SW 1271 (cell line): ENCODE results near the gene PCBP3.
A peak's percentile ranks its signal among the peaks of the same experiment; 100 is the strongest.

ENCODE experiments used
- DNase-seq, 2 experiments: peaks; one replicate each; lab custom pipeline; 2025; lab: John Stamatoyannopoulos, UW

Gene PCBP3

DNA sequence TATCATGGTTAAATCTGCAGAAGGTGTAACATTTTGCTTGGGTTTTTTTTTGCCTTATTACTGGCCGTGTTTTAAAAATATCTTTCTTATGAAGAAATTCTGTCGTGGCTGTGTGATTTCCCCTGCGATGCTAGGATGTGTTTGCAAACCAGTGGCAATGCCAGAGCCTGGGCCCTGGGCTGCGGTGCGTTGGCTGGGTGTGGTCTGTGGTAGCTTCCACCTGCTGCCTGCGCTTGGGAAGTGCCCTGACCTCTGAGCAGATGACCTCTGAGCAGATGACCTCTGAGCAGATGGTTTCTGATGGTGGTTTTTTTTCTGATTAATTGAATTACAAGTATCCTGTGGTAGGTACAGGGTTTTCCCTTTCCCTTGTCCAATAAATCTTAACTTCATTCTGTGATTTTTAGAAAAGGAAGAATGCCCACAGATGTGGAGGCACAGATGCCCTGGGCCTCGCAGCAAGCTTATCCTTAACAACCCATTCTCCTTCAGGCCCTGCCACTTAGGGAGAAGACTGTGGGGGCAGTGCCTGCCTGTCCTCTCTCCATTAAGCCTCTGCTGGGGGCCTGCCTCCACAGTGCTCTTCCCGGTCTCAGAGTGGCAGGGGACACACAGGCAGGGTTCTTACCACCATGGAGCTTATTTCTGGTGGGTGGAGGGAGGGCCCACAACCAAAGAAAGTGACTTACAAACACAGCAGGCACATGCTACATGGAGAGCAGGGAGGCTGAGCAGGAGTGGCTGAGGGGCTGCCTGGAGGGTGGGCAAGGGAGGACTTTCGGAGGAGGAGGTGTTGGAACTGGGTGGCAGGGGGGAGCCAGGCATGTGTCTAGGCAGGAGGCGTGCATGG, 81.7 kb downstream of the PCBP3 start:
- no peak for DNase-seq

DNA sequence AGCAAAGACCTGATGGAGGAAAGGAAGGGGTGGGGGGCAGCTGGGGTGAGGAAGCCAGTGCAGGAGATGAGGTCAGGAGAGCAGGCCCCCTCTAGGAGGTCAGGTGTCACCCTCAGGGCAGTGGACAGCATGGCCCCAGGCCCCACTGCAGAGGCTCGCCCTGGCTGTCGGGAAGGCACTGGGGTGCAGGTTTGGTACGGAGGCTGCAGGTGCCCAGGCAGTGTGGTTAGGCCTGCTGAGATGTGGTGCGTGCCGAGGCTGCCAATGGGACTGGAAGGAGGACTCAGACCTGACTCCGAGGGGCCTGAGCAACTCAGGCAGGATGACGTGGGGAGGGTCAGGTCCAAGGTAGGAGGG, 82.3 kb downstream of the PCBP3 start:
- DNase-seq: no peak

GRCh38 chr21:45726438-45726837, 82.9 kb downstream of the PCBP3 start:
- DNase-seq: no peak

DNA sequence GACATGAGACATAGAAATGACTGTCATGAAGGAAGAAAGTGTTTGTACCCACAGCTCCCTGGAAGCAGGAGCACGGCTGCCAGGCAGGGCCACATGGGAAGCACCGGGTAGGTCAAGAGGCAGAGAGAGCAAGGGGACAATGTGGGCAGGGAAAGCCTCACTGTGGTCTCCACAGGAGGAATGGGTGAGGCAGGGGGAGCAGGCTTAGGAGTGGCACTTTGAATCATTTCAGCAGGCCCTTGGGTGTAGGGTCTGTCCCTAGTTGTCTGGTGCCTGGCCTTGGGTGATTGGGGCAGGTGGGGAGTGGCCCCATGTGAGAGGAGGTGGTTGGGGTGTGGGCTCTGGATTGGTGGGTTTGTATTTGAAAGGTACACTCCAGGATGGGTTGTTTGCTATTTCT, 83.9 kb downstream of the PCBP3 start:
- DNase-seq: no peak

GRCh38 chr21:45735259-45736000, 91.9 kb downstream of the PCBP3 start:
- DNase-seq: no peak

DNA sequence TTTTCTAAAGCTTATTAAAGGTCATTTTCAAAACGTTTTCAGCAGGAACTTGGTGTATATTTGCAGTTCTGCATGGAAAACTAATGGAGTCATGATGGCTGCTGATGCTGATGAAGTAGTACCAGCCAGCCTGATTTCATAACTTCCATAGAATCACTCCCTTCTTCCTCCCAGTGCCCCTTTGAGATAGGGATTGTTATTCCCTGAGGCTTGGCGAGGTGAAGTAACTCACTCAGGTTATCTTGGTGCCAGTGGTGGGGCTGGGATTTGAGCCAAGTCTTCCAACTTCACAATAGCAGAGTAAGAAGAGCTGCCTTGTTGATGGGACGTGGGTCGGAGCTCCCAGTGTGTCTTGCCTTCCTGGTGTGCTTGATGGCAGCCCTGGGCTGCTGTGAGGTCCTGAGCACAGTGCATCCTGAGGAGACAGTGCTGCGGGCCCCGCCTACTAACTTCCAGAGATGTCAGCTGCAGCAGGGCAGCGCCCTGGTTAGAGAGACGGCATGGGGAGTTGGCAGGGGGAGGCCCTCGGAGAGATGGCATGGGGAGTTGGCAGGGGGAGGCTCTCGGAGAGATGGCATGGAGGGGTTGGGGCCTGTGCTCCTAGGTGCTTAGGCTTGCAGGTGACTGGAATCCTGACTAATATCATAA, 92.6 kb downstream of the PCBP3 start:
- DNase-seq: no peak

DNA sequence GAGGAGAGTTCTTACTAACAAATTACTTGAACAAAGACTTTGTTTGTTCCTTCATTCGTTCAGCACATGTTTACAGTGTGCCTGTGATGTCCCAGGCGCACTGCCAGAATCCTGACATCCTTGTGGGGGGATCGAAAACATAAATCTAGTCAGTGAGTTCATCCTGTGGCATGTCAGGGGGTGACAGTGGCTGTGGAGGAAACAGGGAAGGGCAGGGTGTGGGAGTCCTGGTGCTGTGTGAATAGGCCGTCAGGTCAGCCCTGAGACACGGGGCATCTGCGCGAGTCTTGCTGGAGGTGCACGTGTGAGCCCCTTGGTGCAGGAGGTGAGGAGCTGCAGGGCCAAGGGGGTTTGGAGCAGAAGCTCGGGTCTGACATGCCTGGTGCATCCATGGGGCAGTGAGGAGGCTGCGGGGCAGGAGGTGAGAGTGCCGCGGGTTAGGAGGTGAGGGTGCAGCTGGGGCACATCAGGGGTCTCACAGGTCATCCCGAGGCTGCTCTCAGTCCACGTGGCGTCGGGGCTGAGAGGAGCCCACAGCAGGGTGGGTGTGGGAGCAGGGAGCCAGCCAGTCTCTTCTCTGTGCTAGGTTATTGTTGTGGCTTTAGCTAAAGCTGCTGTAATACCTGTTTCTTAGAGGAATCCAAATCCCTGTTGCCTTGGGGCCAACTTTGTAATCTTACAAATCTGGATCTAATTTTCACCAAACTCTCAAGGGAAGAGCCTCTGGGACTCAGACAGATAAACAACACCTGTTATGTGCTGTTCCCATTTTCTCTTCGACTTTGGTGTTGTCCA, 93.4 kb downstream of the PCBP3 start:
- no peak for DNase-seq

DNA sequence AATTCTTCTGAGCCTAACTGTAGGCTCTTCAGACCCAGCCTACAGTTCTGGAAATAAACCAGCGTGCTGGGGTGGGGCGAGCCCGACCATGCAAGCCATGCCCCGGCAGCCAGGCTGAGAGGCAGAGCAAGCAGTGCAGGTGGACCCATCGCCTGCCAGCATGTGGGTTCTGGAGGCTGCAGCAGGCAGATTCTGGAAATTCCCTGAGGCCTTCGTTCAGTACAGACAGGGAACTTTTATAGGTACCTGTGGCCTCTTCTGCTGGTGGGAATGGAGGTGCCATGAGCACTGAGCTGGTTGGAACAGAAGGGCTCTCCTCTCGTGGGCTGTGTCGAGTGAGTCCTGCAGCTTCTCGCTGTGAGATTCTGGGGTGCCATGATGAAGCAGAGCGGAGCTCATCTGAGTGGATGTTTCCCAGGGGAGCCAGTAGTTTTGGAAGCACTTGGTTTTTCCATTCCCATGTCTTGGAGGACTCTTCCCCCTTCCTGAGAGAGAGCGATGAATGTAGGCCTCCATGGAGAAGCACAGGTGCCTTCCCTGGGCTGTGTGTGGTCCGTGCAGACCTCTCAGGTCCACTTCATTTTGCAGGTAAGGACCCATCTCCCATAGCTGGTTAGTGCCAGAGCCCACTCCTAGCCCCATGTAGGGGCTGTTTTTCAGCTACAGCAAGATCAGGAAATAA, 94.1 kb downstream of the PCBP3 start:
- DNase-seq: no peak

DNA sequence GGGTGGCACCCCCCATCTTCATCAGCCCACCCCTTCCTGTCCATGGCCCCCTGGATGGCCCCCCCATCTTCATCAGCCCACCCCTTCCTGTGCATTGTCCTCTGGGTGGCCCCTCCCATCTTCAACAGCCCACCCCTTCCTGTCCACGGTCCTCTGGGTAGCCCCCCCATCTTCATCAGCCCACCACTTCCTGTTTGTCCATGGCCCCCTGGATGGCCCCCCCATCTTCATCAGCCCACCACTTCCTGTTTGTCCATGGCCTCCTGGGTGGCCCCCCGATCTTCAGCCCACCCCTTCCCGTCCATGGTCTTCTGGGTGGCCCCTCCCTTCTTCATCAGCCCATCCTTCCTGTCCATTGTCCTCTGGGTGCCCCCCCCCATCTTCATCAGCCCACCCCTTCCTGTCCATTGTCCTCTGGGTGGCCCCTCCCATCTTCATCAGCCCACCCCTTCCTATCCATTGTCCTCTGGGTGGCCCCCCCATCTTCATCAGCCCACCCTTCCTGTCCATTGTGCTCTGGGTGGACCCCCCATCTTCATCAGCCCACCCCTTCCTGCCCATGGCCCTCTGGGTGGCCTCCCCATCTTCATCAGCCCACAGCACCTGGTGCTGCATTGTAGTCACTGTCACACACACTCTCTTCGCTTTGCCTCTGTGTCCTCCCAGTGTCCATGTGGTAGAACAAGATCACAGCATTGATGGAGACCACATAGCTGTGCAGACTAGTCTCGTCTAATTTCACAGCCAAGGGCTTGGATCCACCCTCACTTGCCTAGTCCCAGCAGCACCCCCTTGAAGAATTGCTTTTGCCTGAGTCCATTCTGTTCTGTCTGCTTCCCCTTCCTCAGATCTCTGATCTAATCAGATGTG, 95.9 kb downstream of the PCBP3 start:
- DNase-seq: no peak

GRCh38 chr21:45740088-45740440, 96.5 kb downstream of the PCBP3 start:
- no peak for DNase-seq

DNA sequence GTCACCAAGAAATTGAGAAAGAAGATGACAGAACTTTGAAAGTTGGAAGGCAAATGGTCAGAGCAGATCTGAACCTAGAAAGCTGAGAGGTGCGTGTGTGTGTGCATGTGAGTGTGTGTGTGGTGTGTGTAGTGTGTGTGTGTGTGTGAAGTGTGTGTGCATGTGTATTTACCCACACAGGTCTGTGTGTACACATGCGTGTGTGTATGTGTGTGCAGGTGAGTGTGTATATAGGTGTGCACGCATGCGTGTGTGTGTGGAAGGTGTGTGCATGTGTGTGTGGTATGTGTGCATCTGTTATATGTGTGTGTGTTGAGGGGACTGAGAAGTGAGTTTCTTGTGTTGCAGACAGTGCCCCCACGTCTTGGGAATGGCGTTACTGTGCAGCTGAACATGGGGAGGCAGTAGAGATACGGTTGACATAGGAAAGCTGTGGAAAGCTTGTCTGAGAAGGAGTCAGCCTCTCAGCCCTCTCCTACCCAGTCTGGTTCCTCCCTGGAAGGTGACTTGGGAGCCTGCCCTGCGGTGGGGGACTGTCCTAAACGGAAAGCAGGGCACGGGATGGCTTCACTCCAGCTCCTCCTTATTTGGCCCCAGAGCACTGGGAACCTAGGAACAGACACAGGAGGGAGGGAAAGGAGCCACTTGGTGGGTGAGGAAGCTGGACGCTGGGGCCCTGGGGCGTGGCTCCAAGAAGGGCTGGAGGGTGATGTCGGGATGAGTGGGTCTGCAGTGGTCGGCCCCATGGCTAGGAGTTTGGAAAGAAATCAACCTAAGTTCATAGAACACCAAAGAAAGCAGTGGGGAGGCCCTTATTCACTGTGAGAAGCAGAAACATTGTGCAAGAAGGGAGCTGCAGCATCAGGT, 97.2 kb downstream of the PCBP3 start:
- no peak for DNase-seq

GRCh38 chr21:45741691-45742090, 98.2 kb downstream of the PCBP3 start:
- no peak for DNase-seq

DNA sequence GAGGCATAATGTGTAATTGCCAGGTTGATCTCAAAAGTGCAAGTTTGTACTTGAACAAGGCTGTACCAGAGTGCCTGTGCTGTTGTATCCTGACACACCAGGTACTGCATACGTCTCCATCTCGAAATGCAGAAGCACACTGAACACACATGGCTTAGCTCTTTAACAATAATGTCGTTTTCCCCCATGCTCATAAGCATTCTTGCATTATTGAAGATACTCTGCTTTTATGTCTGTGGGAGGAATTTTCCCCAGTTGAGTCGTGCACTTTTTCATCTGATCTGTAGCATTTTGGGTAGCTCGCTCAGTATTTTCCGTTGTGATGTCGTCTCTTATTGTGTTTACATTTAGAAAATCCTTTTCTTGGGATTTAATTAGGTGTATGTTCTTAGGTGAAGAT, 98.7 kb downstream of the PCBP3 start:
- no peak for DNase-seq

DNA sequence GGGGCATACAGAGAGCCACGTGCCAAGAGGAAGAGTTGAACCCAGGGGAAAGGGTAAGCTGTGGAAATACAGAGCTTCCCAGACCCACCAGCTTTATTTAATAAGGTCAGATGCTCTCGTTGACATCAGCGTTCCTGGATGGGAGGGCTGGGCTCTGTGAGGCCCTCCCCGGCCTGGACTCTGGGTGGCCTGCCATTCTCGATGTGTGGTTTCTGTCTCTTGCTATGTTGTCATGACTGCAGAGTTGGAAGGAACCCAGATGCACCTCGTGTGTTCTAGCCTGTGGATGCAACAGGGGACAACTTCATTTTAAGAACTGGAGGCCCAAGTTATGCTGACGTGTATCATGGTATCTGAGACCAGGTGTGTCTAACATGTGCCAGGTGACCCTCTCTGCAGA, 101.7 kb downstream of the PCBP3 start:
- no peak for DNase-seq

DNA sequence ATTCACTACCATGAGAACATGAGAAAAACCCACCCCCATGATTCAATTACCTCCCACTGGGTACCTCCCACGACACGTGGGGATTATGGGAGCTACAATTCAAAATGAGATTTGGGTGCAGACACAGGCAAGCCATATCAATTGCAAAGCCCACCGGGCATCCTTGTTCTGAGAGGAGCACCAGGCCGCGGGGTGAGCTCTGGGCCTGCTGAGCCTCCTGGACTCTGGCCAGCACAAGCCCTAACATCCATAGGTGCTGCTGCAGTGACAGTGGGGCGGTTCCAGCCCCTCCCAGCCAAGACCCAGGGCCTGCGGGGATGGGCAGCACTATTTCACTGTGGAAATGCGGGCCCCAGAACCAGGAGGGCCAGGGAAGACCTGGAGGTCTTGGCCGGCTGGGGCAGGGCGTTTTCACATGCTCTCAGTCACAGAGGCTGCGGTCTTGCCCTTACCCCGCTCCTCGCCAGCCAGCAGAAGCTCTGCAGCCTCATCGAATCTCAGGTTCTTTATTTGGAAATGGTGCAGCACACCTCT, 103.8 kb downstream of the PCBP3 start:
- no peak for DNase-seq

- DNase-seq: peak in 1 of 2 experiments; percentile 10
These were observed 104.4 kb downstream of the PCBP3 start for GRCh38 chr21:45747802-45748445.

- no peak for DNase-seq
These were observed 105.1 kb downstream of the PCBP3 start for GRCh38 chr21:45748593-45748992.

GRCh38 chr21:45749974-45750373, 106.4 kb downstream of the PCBP3 start:
- DNase-seq: no peak

DNA sequence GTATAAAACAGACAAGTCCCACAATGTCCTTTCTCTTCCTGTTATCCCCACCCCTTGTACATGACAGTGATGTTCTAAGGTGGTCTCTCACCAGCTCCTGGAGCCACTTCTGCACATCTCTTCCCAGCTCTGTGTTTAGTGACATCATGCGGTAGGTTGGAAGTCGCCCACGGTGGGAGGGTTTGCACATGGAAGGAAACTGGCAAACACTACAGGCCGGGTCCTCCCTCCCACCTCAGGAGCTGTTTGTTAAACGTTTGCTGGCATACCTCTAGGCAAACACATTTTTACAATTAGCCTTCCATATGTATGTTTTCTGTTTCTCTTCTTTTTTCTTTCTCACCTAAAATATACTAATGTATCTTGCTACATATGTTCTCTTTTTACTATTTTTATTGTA, 107.4 kb downstream of the PCBP3 start:
- no peak for DNase-seq
